Sigmoid colon (tissue), 4 donors: ENCODE measurements around the gene ISCU.

Experiments
- EP300 ChIP-seq, 4 donors: sonication (generic); formaldehyde crosslinking; IDR thresholded peaks; one replicate each; pipeline ENCODE4 v1.6.1; 2017; ENCODE audit warnings: antibody characterized with exemption in 4 of 4
- POLR2A ChIP-seq, 2 donors: fragments of 450-650 bp; IDR thresholded peaks; one replicate each; pipeline ENCODE4 v1.6.1; 2016; ENCODE audit warnings: antibody characterized with exemption in 2 of 2, mild to moderate bottlenecking in 2 of 2, moderate library complexity in 2 of 2
- TF ChIP-seq, protein P1 (sequence below), 4 experiments: fragments of 450-650 bp in 3 of 4; fragments of 200-600 bp in 1 of 4; IDR thresholded peaks; one replicate each; pipeline ENCODE4 v1.5.1; 2016 to 2019; ENCODE audit warnings: antibody characterized with exemption in 4 of 4, mild to moderate bottlenecking in 3 of 4, moderate library complexity in 2 of 4

DNA sequence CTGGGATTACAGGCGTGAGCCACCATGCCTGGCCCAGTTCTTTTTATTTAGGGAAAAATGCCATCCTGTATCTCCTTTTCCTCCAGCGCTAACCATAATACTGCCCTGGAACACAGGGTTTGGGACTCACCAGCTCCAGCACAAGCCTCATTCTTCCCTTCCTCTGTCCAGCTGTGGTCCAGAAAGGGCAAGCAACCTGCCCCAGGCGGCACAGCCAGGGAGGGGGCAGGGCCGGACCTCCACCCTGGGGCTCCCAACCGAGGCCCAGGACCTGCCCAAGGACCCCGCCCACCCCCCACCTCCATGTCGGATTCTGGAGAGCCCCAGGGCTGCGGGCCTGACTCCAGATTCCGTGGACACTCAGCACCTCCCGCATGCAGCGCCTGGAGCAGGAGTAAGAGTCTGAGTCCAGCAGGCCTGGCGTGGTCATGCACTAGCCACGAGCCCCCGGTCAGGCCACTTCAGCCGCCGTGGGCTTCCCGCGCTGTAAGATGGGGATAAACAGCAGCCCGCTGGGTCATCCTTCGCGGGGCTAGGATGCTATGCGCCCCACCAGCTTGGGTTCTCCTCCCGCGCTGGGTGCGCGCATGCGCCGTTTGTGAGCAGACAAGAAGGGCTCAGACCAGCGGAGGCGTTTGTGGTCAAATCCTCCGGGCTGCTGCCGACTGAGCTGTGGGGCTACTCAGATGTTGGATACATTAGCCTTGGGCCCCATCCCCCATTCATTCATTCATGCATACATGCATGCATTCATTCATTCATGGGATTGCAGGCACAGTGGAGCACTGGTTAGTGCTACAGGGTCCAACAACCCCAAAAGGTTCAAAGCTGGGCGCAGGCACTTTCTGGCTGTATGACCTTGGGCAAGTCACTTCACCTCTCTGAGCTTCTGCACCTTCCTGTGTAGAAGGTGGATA, 19.2 kb downstream of the ISCU start:
- no peak for TF ChIP-seq EP300 (IDR thresholded peaks at IDR 0.05)
- TF ChIP-seq, protein P1, sequence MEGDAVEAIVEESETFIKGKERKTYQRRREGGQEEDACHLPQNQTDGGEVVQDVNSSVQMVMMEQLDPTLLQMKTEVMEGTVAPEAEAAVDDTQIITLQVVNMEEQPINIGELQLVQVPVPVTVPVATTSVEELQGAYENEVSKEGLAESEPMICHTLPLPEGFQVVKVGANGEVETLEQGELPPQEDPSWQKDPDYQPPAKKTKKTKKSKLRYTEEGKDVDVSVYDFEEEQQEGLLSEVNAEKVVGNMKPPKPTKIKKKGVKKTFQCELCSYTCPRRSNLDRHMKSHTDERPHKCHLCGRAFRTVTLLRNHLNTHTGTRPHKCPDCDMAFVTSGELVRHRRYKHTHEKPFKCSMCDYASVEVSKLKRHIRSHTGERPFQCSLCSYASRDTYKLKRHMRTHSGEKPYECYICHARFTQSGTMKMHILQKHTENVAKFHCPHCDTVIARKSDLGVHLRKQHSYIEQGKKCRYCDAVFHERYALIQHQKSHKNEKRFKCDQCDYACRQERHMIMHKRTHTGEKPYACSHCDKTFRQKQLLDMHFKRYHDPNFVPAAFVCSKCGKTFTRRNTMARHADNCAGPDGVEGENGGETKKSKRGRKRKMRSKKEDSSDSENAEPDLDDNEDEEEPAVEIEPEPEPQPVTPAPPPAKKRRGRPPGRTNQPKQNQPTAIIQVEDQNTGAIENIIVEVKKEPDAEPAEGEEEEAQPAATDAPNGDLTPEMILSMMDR (IDR thresholded peaks at IDR 0.05) = no peak
- TF ChIP-seq POLR2A (IDR thresholded peaks at IDR 0.05) = no peak
